Calu3 (cell line): ENCODE results near the gene DLGAP4. TPM values are rescaled to one million over a fixed set of nuclear protein-coding genes. Genes with fewer than 3 reads are reported as not detected.

Experiments
- BruUV-seq: library from RNA; stranded (reverse); fragments of 400-500 nt; replicated peaks from 2 replicates; lab custom pipeline; 2021; lab: Mats Ljungman, UMichigan
- CTCF ChIA-PET: fragments of 300-600 bp; sonication (Branson Sonifier 250); formaldehyde crosslinking; loops from one replicate; lab custom pipeline; 2022; ENCODE audit warnings: antibody characterized with exemption; lab: Charles Lee
- DNase-seq: peaks from one replicate; pipeline ENCODE4 v3.0.0; 2022
- H3K27ac Mint-ChIP-seq: one replicate; pipeline ENCODE4 v1.8.0; 2022; ENCODE audit warnings: mixed read lengths; ENCODE audit not compliant: unreplicated experiment
- H3K27me3 Mint-ChIP-seq: one replicate; pipeline ENCODE4 v1.8.0; 2022; ENCODE audit warnings: mixed read lengths; ENCODE audit not compliant: unreplicated experiment
- H3K36me3 Mint-ChIP-seq: one replicate; pipeline ENCODE4 v1.8.0; 2022; ENCODE audit warnings: mild to moderate bottlenecking, moderate library complexity, mixed read lengths; ENCODE audit not compliant: insufficient read depth, unreplicated experiment
- H3K4me1 Mint-ChIP-seq: one replicate; pipeline ENCODE4 v1.8.0; 2022; ENCODE audit warnings: mild to moderate bottlenecking, low read depth, mixed read lengths; ENCODE audit not compliant: unreplicated experiment
- H3K4me3 Mint-ChIP-seq: one replicate; pipeline ENCODE4 v1.8.0; 2022; ENCODE audit warnings: mild to moderate bottlenecking, low read depth, moderate library complexity, mixed read lengths; ENCODE audit not compliant: unreplicated experiment
- H3K9me3 Mint-ChIP-seq: one replicate; pipeline ENCODE4 v1.8.0; 2022; ENCODE audit warnings: low read depth, mixed read lengths; ENCODE audit not compliant: unreplicated experiment
- intact Hi-C: fragments of 100-400 bp; cut with micrococcal nuclease; formaldehyde crosslinking; loops from one replicate; pipeline ENCODE4 v1.10.0; 2022; ENCODE audit not compliant: unreplicated experiment
- total RNA-seq: library from RNA; stranded (reverse); gene quantifications from 2 replicates; pipeline ENCODE4 v1.2.3, GENCODE V29; 2022
- TF ChIP-seq, protein P1 (sequence below): fragments of 200-600 bp; IDR thresholded peaks from one replicate; pipeline ENCODE4 v1.8.0; 2022; ENCODE audit warnings: antibody characterized with exemption; ENCODE audit not compliant: unreplicated experiment

DLGAP4 gene
- total RNA-seq, 1 experiment from 2014 or later: 66.4 TPM

DNA sequence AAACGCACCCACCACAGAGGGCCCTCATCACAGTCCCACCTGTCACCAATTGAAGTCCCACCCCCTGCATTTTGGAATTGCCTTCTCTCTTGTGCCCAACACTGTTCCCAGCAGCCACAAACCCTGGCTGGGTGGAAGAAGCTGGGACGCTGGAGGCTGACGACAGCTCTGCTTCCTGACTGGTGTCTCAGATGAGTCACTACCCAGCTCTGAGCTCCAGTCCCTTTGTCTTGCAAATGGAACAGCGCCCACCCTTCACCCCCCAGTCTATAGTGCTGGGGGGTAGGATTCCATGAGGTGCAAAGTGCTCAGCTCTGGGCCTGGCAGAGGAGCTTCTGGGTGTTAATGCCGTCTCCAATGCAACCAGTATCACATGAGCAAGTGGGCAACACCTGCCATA is 85.3 kb downstream of the DLGAP4 start:
- CTCF ChIA-PET: interaction anchor here (0.8 to 1.2 kb wide), 2 partner anchors 42 to 100 kb away, joined by 3 to 6 read pairs; no protein-coding TSS in a partner anchor

DNA sequence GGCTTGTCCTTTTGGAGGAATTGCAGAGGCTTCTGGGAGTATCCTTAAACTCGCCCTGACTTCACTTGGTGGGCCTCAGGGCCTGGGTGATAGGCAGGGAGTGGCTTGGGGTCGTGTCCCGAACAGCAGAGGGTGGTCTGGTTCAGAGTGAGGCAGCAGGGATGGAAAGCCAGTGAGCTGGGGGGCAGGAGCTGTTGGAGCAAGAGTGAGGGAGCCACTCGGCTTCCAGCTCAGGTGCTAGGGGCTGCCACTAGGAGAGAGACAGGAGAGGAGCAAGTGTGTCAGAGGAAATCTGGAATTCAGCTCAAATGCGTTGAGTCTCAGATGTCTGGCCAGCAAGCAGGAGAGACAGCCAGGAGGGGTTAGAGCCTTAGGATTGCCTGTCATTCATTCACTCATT is 85.8 kb downstream of the DLGAP4 start:
- Mint-ChIP-seq H3K9me3 (peaks cover 4% of the 10 kb centered on the region), H3K4me1 (no peaks in the 10 kb centered on the region), H3K27ac (no peak overlapping the region), H3K36me3 (no peaks in the 10 kb centered on the region), H3K27me3 (peaks cover 85% of the 10 kb centered on the region), H3K4me3 (no peak overlapping the region)
- TF ChIP-seq, protein P1, sequence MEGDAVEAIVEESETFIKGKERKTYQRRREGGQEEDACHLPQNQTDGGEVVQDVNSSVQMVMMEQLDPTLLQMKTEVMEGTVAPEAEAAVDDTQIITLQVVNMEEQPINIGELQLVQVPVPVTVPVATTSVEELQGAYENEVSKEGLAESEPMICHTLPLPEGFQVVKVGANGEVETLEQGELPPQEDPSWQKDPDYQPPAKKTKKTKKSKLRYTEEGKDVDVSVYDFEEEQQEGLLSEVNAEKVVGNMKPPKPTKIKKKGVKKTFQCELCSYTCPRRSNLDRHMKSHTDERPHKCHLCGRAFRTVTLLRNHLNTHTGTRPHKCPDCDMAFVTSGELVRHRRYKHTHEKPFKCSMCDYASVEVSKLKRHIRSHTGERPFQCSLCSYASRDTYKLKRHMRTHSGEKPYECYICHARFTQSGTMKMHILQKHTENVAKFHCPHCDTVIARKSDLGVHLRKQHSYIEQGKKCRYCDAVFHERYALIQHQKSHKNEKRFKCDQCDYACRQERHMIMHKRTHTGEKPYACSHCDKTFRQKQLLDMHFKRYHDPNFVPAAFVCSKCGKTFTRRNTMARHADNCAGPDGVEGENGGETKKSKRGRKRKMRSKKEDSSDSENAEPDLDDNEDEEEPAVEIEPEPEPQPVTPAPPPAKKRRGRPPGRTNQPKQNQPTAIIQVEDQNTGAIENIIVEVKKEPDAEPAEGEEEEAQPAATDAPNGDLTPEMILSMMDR: no peak
- no TSS peak for BruUV-seq
- DNase-seq: no peak
- intact Hi-C loops: no loop called here
- CTCF ChIA-PET: interaction anchor here (1.2 kb wide), 1 partner anchor 101 kb away, joined by 6 read pairs; no protein-coding TSS in a partner anchor

More for the DNA sequence above, 85.3 kb downstream of the DLGAP4 start:
- TF ChIP-seq, protein P1: no peak
- peaks cover 90% of the 10 kb centered on the region for H3K27me3 Mint-ChIP-seq
- no peaks in the 10 kb centered on the region for H3K36me3 Mint-ChIP-seq
- no peak overlapping the region for H3K27ac Mint-ChIP-seq
- no peak overlapping the region for H3K4me3 Mint-ChIP-seq
- peaks cover 3% of the 10 kb centered on the region for H3K9me3 Mint-ChIP-seq
- DNase-seq: no peak
- BruUV-seq: no TSS peak
- H3K4me1 Mint-ChIP-seq: no peaks in the 10 kb centered on the region
- intact Hi-C loops: no loop called here

DNA sequence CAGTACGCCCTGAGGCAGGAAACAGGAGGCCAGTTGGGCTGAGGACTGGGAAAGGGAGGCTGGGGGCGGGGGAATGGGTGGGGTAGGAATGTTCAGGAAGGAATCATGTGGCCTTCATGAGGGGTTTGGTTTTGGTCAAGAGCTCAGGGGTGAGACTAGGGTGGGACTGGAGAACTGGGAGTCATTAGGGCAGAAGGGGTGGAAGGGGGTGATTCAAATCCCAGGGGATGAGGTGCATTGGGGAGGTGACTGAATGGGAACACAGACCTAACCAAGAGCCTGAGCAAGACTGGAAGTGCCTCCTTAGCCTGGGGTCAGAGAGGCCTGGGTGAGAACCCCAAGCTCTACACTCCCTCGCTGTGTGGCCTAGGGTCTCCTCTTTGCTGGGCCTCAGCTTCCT is 86.8 kb downstream of the DLGAP4 start:
- TF ChIP-seq, protein P1: no peak
- Mint-ChIP-seq H3K27me3 (peaks cover 80% of the 10 kb centered on the region), H3K4me3 (no peak overlapping the region), H3K9me3 (peaks cover 4% of the 10 kb centered on the region), H3K4me1 (no peaks in the 10 kb centered on the region), H3K27ac (no peak overlapping the region), H3K36me3 (no peaks in the 10 kb centered on the region)
- BruUV-seq: no TSS peak
- CTCF ChIA-PET: no interaction called here
- DNase-seq: no peak
- intact Hi-C loops: no loop called here

DNA sequence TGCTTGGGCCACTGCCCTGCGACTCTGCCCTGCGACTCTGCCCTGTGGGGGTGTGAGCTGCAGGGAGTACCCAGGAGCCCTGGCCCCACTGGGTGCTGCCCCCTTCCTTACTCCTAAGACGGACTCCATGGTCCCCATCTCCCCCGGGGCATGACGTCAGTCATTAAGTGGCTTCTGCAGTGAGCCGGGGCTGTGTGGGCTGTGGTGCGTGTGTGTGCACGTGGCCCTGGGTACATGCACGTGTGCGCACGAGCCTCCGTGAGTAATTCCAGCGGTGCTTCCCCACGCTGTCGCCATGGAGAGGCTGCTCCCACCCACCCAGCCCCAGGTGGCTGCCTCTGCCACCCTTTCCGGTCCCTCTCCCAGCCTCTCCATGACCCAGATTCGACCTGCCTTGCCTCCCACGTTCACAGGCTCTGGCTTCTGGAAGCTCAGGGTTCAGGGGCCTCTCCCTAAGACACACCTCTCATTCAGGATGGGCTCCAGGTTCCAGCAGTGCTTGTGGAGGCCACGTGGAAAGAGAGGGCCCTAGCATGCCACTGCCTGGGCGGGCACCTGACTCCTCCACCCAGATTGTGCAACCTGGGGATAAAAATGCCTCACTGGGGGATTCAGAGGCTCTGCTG is 88.3 kb downstream of the DLGAP4 start:
- H3K36me3 Mint-ChIP-seq: no peaks in the 10 kb centered on the region
- H3K27me3 Mint-ChIP-seq: peaks cover 80% of the 10 kb centered on the region
- BruUV-seq: no TSS peak
- H3K4me1 Mint-ChIP-seq: no peaks in the 10 kb centered on the region
- H3K4me3 Mint-ChIP-seq: no peak overlapping the region
- CTCF ChIA-PET: interaction anchor here (0.6 kb wide), 1 partner anchor 45 kb away, joined by 4 read pairs; no protein-coding TSS in a partner anchor
- TF ChIP-seq, protein P1: no peak
- H3K9me3 Mint-ChIP-seq: peaks cover 4% of the 10 kb centered on the region
- intact Hi-C loops: no loop called here
- DNase-seq: no peak
- H3K27ac Mint-ChIP-seq: no peak overlapping the region
